Stimulated activated CD8-positive, alpha-beta memory T cell treated with anti-CD3 and anti-CD28 coated beads, Interleukin-7, amount 100 ng/mL, for 1 hour (primary cell): ENCODE results near the gene GAD1.

Experiments used
- DNase-seq, 2 donors: peaks; one replicate each; pipeline ENCODE4 v3.0.0-alpha.2; 2020; ENCODE audit warnings: low read depth in 2 of 2

Gene GAD1

DNA sequence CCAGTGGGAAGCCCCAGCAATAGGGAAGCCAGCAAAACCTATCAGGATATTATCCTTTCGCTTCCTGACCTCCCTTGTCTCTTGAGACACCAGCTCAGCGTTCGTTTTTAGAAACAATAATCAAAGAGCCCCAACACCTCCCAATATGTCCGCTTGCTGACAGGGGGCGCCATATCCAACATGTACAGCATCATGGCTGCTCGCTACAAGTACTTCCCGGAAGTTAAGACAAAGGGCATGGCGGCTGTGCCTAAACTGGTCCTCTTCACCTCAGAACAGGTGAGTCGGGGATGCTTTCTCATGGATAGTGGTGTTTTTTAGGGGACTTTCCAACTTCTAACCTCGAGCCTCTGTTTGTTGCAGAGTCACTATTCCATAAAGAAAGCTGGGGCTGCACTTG is 28.7 kb downstream of the GAD1 start:
- DNase-seq: no peak

GRCh38 chr2:170846314-170846713 is 29.6 kb downstream of the GAD1 start:
- no peak for DNase-seq

DNA sequence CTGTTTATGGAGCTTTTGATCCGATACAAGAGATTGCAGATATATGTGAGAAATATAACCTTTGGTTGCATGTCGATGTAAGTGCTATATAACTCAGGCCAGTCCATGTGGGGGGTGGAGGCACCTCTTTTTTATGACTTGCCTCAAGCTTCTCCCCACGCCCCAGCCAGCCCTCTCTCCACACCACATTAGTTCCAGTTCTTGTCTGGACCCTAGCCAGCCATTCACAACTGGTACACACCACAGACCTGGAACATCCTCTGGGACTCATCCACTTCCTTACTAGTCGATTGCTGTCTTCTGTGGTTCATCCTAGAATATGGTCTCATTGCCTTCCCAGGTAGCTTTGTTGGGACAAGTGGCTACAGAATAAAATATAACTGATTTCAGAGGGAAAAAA is 31.0 kb downstream of the GAD1 start:
- no peak for DNase-seq

- DNase-seq: no peak
These were observed 31.9 kb downstream of the GAD1 start for GRCh38 chr2:170848587-170848986.

GRCh38 chr2:170850251-170850650 is 33.6 kb downstream of the GAD1 start:
- DNase-seq: no peak

- no peak for DNase-seq
These were observed 34.9 kb downstream of the GAD1 start for GRCh38 chr2:170851635-170852034.

DNA sequence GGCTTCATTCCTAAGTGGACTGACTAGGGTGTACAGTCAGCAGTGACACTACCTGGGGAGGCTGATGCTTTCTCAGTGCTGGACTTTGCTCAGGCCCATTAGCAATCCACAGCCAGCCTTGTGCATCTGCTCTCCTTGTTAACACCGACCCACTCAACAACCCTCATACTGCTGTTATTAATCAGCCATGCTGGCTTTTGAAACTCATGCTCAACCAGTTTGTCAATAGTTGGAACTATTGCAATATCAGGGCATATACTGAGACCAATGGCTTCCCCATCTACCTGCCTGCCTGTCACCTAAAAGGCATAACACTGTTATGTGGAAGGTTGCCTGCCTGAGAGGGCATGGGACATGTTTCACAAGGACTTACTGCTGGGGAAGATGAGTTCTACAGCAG is 39.4 kb downstream of the GAD1 start:
- no peak for DNase-seq

GRCh38 chr2:170862286-170862902 is 45.7 kb downstream of the GAD1 start:
- no peak for DNase-seq

DNA sequence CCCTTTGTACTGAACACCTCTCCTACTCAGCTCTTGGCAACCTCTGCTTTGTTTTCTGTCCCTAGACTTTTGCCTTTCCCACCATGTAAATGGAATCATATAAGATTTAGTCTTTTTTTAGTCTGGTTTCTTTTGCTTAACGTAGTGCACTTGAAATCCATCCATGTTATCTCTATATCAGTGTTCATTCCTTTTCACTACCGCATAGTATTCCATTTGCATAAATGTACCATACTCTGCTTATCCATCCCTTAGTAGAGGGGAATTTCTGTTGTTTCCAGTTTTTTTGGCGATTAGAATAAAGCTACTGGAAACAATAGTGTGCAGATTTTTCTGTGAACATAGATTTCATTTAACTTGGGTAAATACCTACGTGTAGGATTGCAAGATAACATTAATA is 46.4 kb downstream of the GAD1 start:
- DNase-seq: no peak

DNA sequence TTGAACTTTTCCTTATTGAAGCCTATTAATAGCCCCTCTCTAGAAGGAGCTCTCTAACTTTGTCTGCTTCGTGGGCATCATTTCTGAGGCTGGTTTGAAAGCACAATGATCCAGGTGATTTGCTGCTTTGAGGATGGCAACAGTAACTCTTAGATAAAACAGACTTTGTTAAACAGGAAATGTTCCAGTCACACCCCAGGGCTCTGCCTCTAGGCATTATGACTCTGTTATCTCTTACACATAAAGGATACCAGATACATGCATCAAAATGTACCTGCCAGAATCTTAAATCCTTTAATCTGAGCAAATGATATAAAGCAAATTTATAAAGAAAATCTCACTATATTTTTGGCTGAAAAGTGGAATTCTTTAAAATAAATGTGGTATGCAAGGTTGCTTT is 52.3 kb downstream of the GAD1 start:
- no peak for DNase-seq

DNA sequence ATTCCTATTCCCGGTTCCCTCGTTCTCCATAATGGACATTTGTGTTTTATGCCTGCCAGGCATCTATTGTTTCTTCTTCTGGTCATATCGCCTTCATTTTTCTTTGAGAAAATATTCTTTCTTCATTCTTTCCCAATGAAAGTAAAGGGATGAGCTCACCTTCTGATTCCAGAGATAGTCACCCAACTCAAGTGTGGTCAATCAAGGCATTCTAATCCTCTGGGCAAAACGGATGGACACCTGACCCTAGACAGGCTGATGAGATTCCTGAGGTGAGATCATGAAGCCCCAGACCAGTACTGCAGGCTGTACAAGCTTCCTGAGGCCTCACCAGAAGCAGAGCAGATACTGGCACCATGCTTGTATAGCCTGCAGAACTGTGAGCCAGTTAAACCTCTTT is 52.8 kb downstream of the GAD1 start:
- no peak for DNase-seq

DNA sequence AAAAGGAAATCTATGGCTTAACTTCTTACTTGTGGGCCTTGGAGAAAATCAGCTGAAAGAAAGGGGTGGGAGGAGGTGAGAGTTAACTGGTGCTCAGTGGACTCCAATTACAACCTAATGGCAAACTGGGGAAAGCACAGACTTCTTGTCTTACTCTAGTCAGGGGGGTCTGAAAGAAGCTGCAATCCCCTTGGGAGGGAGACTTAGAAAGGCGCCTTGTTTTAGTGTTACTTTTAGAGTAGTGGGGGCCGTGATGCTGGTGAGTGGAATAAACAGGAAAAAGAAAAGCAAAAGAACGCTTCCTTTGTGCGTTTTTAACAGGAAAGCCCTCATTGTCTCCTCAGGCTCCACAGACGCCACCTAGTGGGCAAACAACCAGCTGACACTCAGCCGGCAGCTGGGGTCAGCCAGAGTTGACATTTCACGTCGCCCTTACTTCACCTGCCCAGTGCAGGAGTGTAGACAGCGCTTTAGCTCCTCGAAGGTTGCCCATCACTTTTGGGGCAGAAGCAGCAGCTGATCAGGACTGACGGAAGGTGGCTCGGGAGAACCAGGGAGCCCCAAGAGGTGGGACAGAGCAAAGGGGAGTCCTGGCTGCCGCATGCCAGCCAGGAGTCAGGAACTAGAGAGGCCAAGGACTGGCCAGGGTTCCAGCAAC is 56.5 kb downstream of the GAD1 start:
- peak; percentile 32 to 49 for DNase-seq

DNA sequence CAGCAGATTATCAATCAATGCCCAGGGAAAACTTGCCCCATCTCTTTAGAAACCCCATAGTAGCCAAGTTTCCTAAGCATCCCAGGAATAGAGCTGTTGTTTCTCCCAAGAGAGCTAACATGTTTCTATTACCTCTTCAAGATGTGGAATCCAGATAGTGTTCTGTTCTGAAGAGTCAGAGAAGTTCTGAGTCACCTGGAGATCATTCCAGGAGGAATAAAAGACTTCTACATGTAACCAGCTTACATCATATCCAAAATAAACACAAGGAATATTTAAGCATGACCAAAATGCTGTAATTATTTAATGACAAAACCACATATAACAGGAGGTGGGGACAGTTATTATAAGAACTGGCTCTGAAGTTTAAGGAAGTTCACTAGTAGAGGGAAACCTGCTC is 61.4 kb downstream of the GAD1 start:
- no peak for DNase-seq

GRCh38 chr2:170878505-170878904 is 61.8 kb downstream of the GAD1 start:
- DNase-seq: no peak

DNA sequence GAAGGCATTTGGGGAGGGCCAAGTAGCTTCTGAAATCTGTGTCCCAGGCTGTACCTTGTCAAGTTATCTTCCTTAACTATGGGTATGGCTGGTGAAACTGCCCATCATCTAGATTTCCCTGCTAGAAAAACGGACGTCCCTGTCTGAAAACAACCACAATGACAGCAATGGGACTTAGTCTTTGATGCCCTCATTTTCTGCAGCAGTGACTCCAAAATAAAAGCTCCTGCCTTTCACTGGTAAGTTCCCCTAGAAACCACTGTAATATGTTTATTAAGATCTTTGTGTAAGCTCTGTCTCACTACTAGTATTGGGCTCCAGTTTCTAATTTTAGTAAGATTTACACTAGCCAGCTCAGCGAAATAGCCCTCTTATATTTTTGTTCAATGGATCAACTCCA is 65.2 kb downstream of the GAD1 start:
- DNase-seq: no peak

DNA sequence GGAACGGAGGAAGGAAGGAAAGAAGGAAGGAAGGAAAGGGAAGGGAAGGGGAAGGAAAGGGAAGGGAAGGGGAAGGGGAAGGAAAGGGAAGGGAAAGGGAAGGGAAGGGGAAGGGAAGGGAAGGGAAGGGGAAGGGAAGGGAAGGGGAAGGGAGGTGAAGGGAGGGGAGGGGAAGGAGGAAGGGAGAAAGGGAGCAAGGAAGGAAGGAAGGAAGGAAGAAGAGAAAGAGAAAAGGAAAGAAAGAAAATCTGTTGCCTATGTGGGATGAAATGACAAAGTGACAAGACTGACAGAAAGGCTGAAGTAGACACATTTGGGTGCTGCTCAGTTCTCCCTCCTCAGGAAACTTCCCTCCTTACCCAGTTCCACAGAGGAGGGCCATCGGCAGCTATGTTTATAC is 66.1 kb downstream of the GAD1 start:
- DNase-seq: no peak

DNA sequence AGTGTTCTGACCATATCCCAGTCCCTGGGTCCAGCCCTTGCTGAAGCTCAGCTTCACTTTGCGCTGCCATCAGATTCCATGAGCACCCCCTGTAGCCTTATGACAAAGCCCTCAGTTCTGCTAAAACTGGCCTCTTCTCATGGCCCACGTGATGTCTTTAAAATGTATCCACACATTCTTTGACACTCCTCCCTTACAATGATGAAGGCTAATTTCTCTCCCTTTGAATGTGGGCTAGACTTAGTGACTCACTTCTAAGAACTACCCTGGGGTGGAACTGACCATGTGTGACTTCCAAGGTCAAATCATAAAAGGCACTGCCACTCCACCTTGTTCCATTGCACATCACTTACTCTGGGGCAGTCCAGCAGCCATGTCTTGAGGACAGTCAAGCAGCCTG is 67.0 kb downstream of the GAD1 start:
- no peak for DNase-seq

- DNase-seq: no peak
These were observed 68.6 kb downstream of the GAD1 start for GRCh38 chr2:170885130-170885791.

- no peak for DNase-seq
These were observed 69.7 kb downstream of the GAD1 start for GRCh38 chr2:170886386-170886785.

DNA sequence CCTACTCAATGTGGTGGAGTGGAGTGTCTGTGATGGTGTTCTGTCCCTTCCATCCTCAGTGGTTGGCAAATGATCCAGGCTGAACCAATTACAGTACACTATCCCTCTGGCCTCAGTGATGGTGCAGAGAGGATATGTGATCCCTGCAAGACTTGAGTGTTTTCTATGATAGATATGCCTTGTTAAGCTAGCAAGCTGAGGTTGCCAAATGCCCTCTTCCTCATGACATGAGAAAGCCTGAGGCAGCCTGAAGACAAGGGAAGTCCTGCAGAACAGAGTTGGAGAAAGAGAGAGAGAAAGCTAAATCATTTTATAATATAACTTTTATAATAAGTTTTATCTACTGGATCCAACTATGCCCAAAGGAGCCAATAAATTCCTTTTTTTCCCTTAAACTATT is 70.8 kb downstream of the GAD1 start:
- no peak for DNase-seq

DNA sequence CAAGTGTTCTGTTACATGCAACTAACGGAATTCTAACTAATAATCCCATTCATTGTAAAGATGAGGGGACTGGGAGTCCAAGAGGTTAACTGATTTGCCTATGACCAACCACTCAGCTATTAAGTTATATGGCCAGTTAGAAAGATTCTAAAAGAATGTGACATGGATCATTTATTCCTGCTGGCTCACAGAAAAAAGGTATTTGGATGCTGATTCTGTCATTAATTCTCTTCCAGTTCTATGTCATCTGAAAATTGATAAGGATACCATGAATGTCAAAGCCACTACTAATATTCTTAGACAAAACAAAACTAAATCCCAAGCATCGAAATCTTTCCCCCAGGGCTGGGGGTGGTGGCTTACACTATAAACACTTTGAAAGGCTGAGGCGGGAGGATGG is 71.2 kb downstream of the GAD1 start:
- no peak for DNase-seq

GRCh38 chr2:170891893-170892292 is 75.2 kb downstream of the GAD1 start:
- no peak for DNase-seq

- DNase-seq: no peak
These were observed 75.8 kb downstream of the GAD1 start for GRCh38 chr2:170892391-170892951.
